IMR-90 (cell line): ENCODE measurements around the gene HDHD3. TPM values are rescaled to one million over a fixed set of nuclear protein-coding genes. Genes with fewer than 3 reads are reported as not detected.

Experiments used
- ATAC-seq: fragments of 200-7000 bp; cut with Tn5 transposase; 2 replicates; pipeline ENCODE4 v1.9.1; 2020; ENCODE audit warnings: low read depth, mild to moderate bottlenecking, moderate library complexity
- BruUV-seq: library from RNA; stranded (reverse); fragments of 400-500 nt; replicated peaks from 2 replicates; lab custom pipeline; 2021; lab: Mats Ljungman, UMichigan
- CTCF ChIA-PET: fragments of 300-600 bp; formaldehyde crosslinking; extraction: SDS; loops from one replicate; lab custom pipeline; 2021; ENCODE audit warnings: antibody characterized with exemption; lab: Yijun Ruan, JAX
- POLR2A ChIA-PET: fragments of 300-600 bp; sonication (Branson Sonifier 250); formaldehyde crosslinking; loops from one replicate; lab custom pipeline; 2022; ENCODE audit warnings: antibody characterized with exemption; ENCODE audit not compliant: unreplicated experiment; lab: Charles Lee
- DNase-seq: peaks from one replicate; pipeline ENCODE4 v3.0.0; 2013
- H2AFZ ChIP-seq: replicated peaks from 2 replicates; pipeline ENCODE3; 2013; ENCODE audit warnings: low read length, mild to moderate bottlenecking; ENCODE audit not compliant: poor library complexity
- H2AK5ac ChIP-seq: 2 replicates; pipeline ENCODE4 v1.6.1; 2013; ENCODE audit warnings: low read depth, low read length, inconsistent platforms
- H2AK9ac ChIP-seq: replicated peaks from 2 replicates; pipeline ENCODE3; 2013; ENCODE audit warnings: mild to moderate bottlenecking, low read depth, low read length, moderate library complexity; ENCODE audit not compliant: poor library complexity
- H2BK120ac ChIP-seq: 2 replicates; pipeline ENCODE4 v1.6.1; 2013; ENCODE audit warnings: low read depth, low read length, inconsistent platforms
- H2BK15ac ChIP-seq: 3 replicates; pipeline ENCODE4 v1.6.1; 2013; ENCODE audit warnings: low read depth, low read length, inconsistent platforms
- H2BK20ac ChIP-seq: 2 replicates; pipeline ENCODE4 v1.6.1; 2013; ENCODE audit warnings: low read depth, mild to moderate bottlenecking, inconsistent platforms, low read length, moderate library complexity
- H2BK5ac ChIP-seq: 2 replicates; pipeline ENCODE4 v1.6.1; 2013; ENCODE audit warnings: mild to moderate bottlenecking, low read depth, low read length, inconsistent platforms; ENCODE audit not compliant: poor library complexity, severe bottlenecking
- H3K14ac ChIP-seq: replicated peaks from 2 replicates; pipeline ENCODE4 v1.6.1; 2013; ENCODE audit warnings: low read depth, low read length, inconsistent platforms
- H3K18ac ChIP-seq: 2 replicates; pipeline ENCODE4 v1.6.1; 2013; ENCODE audit warnings: low read depth, low read length, control low read depth
- H3K23ac ChIP-seq: 2 replicates; pipeline ENCODE4 v1.6.1; 2013; ENCODE audit warnings: low read depth, low read length, inconsistent platforms
- H3K27ac ChIP-seq: 2 replicates; pipeline ENCODE4 v1.5.1; 2013; ENCODE audit warnings: mild to moderate bottlenecking, control low read depth, low read length; ENCODE audit not compliant: insufficient read depth
- H3K27me3 ChIP-seq: 2 replicates; pipeline ENCODE4 v1.6.1; 2013; ENCODE audit warnings: low read length; ENCODE audit not compliant: control insufficient read depth, insufficient read depth
- H3K36me3 ChIP-seq: 2 replicates; pipeline ENCODE4 v1.6.1; 2013; ENCODE audit warnings: low read length, mixed read lengths; ENCODE audit not compliant: control insufficient read depth, insufficient read depth
- H3K4ac ChIP-seq: 2 replicates; pipeline ENCODE4 v1.6.1; 2013; ENCODE audit warnings: low read depth, low read length, inconsistent platforms
- H3K4me1 ChIP-seq: 2 replicates; pipeline ENCODE4 v1.6.1; 2013; ENCODE audit warnings: low read length, mixed read lengths; ENCODE audit not compliant: control insufficient read depth, insufficient read depth
- H3K4me2 ChIP-seq: 2 replicates; pipeline ENCODE4 v1.6.1; 2013; ENCODE audit warnings: low read depth, mild to moderate bottlenecking, control low read depth, low read length, moderate library complexity
- H3K4me3 ChIP-seq: 2 replicates; pipeline ENCODE4 v1.5.1; 2013; ENCODE audit warnings: low read depth, mild to moderate bottlenecking, control low read depth, low read length, moderate library complexity; ENCODE audit not compliant: insufficient read depth
- H3K56ac ChIP-seq: 2 replicates; pipeline ENCODE4 v1.6.1; 2013; ENCODE audit warnings: low read length, inconsistent platforms; ENCODE audit not compliant: insufficient read depth; ENCODE audit errors: extremely low read depth
- H3K79me1 ChIP-seq, 2 experiments: 2 replicates each; pipeline ENCODE4 v1.6.1; 2013; ENCODE audit warnings: low read length in 2 of 2, inconsistent platforms in 1 of 2, low read depth in 1 of 2
- H3K9ac ChIP-seq: 2 replicates; pipeline ENCODE4 v1.6.1; 2013; ENCODE audit warnings: low read depth, low read length, control low read depth
- H3K9me1 ChIP-seq: 2 replicates; pipeline ENCODE4 v1.6.1; 2013; ENCODE audit warnings: low read length, inconsistent platforms; ENCODE audit not compliant: insufficient read depth
- H3K9me3 ChIP-seq: 2 replicates; pipeline ENCODE4 v1.6.1; 2013; ENCODE audit warnings: low read length; ENCODE audit not compliant: control insufficient read depth, insufficient read depth
- H4K20me1 ChIP-seq: 2 replicates; pipeline ENCODE4 v1.6.1; 2013; ENCODE audit warnings: low read length, inconsistent platforms; ENCODE audit not compliant: insufficient read depth
- H4K5ac ChIP-seq: 2 replicates; pipeline ENCODE4 v1.6.1; 2013; ENCODE audit warnings: mild to moderate bottlenecking, low read depth, low read length, control low read depth
- H4K8ac ChIP-seq, 2 experiments: 2 replicates each; pipeline ENCODE4 v1.6.1; 2013; ENCODE audit warnings: low read depth in 2 of 2, low read length in 2 of 2, control low read depth in 1 of 2, inconsistent platforms in 1 of 2
- H4K91ac ChIP-seq: 2 replicates; pipeline ENCODE4 v1.6.1; 2013; ENCODE audit warnings: low read depth, low read length, inconsistent platforms; ENCODE audit not compliant: insufficient read depth
- BHLHE40 ChIP-seq: fragments of 150-350 bp; IDR thresholded peaks from 2 replicates; pipeline ENCODE4 v1.6.1; 2016; ENCODE audit warnings: mild to moderate bottlenecking, low read depth, low read length
- CEBPB ChIP-seq: IDR thresholded peaks from 2 replicates; pipeline ENCODE4 v1.6.1; 2012; ENCODE audit warnings: low read depth, low read length, improper control_type of control experiment
- CHD1 ChIP-seq: IDR thresholded peaks from 2 replicates; pipeline ENCODE4 v1.6.1; 2012; ENCODE audit warnings: low read depth, low read length, improper control_type of control experiment
- CTCF ChIP-seq: conservative IDR thresholded peaks from 2 replicates; pipeline ENCODE4 v1.5.1; 2012; ENCODE audit warnings: mild to moderate bottlenecking, low read depth, low read length, improper control_type of control experiment
- ELK1 ChIP-seq: fragments of 150-350 bp; IDR thresholded peaks from 2 replicates; pipeline ENCODE4 v1.6.1; 2016; ENCODE audit warnings: low read depth, mild to moderate bottlenecking, low read length, moderate library complexity, borderline replicate concordance
- MAFK ChIP-seq: IDR thresholded peaks from 2 replicates; pipeline ENCODE4 v1.6.1; 2012; ENCODE audit warnings: low read depth, low read length, improper control_type of control experiment
- MAZ ChIP-seq: IDR thresholded peaks from 2 replicates; pipeline ENCODE4 v1.6.1; 2012; ENCODE audit warnings: low read depth, mild to moderate bottlenecking, low read length, improper control_type of control experiment, moderate library complexity, borderline replicate concordance
- MXI1 ChIP-seq: IDR thresholded peaks from 2 replicates; pipeline ENCODE4 v1.6.1; 2012; ENCODE audit warnings: low read depth, mild to moderate bottlenecking, low read length, moderate library complexity, borderline replicate concordance
- NFE2L2 ChIP-seq: fragments of 150-350 bp; IDR thresholded peaks from 2 replicates; pipeline ENCODE4 v1.6.1; 2016; ENCODE audit warnings: low read depth, mild to moderate bottlenecking, low read length
- POLR2A ChIP-seq: IDR thresholded peaks from 2 replicates; pipeline ENCODE4 v1.6.1; 2012; ENCODE audit warnings: mild to moderate bottlenecking, low read depth, low read length
- RAD21 ChIP-seq: IDR thresholded peaks from 2 replicates; pipeline ENCODE4 v1.6.1; 2012; ENCODE audit warnings: low read length, improper control_type of control experiment
- RCOR1 ChIP-seq: IDR thresholded peaks from 2 replicates; pipeline ENCODE4 v1.6.1; 2012; ENCODE audit warnings: mild to moderate bottlenecking, low read length, improper control_type of control experiment; ENCODE audit not compliant: insufficient replicate concordance
- RFX5 ChIP-seq: IDR thresholded peaks from 2 replicates; pipeline ENCODE4 v1.8.0; 2012; ENCODE audit warnings: low read depth, mild to moderate bottlenecking, low read length, moderate library complexity
- SMC3 ChIP-seq: fragments of 150-350 bp; IDR thresholded peaks from 2 replicates; pipeline ENCODE4 v1.6.1; 2016; ENCODE audit warnings: low read depth, mild to moderate bottlenecking, antibody characterized with exemption, low read length, moderate library complexity
- USF2 ChIP-seq: fragments of 150-350 bp; IDR thresholded peaks from 2 replicates; pipeline ENCODE4 v1.6.1; 2017; ENCODE audit warnings: mild to moderate bottlenecking, antibody characterized with exemption, low read length, low read depth
- WGBS, 2 experiments: methylation state at CpG; one replicate each; pipeline versions ENCODE4 v1.1.5 to v1.1.7; 2013; ENCODE audit warnings: missing lambda C conversion rate in 2 of 2; ENCODE audit not compliant: insufficient read length in 1 of 2; ENCODE audit errors: extremely low coverage in 2 of 2; 5-methylcytosine and 5-hydroxymethylcytosine counted together
- dilution Hi-C: fragments of 300-500 bp; cut with HindIII; formaldehyde crosslinking; loops from one replicate; pipeline ENCODE4 v1.14.3; 2018; ENCODE audit warnings: low sequenced_read_pairs; ENCODE audit not compliant: unreplicated experiment
- in situ Hi-C: fragments of 300-500 bp; cut with MboI; formaldehyde crosslinking; loops from 3 replicates; pipeline ENCODE4 v1.14.3; 2019; ENCODE audit warnings: low sequenced_read_pairs, inconsistent platforms, mixed read lengths
- intact Hi-C: fragments of 100-400 bp; cut with micrococcal nuclease; formaldehyde crosslinking; loops from 2 replicates; pipeline ENCODE4 v1.10.0; 2022
- polyA plus RNA-seq, 3 experiments: library from polyadenylated mRNA; depleted of rRNA; stranded (reverse); fragments of >200 nt; gene quantifications; 2 replicates each; pipeline ENCODE4 v1.2.3, GENCODE V29; 2012; ENCODE audit warnings: low replicate concordance in 1 of 3
- total RNA-seq: library from RNA; depleted of rRNA; stranded (reverse); fragments of >200 nt; gene quantifications from 2 replicates; pipeline ENCODE4 v1.2.3, GENCODE V29; 2012

The HDHD3 gene
- total and polyA plus RNA-seq, 2 of the 4 experiments (the other 2 are of a cell fraction), result 7.0 to 8.6 TPM

DNA sequence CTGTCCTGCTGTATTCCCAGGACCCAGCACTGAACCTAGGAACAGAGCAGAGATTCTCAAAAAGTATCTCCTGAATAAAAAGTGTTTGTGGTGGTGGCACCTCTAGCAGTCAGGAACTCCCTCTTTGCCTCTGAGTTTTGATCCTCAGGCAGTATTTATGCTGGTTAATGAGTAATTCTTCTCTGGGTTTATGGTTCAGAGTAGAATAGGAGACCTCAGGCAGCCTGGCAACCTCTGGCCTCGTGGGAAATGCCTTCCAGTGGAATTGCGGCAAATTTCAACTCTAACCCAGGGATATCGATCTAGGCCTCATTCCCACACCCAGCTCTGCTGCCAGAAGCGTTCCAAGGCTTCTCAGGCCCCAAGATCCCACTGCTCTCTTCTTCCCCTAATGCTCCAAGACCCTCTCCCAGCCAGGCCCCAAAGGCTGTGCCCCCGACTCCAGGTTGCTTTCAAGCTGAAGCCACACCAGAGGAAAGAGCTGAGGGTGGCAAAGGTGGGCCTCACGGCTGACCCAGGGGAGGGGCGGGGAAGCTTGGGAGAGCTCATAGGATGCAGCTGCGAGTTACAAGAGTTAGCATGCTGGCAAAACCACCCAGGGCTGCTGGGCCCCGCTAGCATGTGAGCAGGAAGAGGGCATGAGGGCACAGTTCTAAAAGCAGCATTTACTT, 10.9 kb upstream of the HDHD3 start:
- ChIA-PET CTCF (no interaction called here), POLR2A (no interaction called here)
- H2AK5ac ChIP-seq, result no peak overlapping the region
- H3K4ac ChIP-seq, result no peak overlapping the region
- H3K4me2 ChIP-seq, result no peak overlapping the region
- no peak for TF ChIP-seq CHD1
- TF ChIP-seq MXI1, result no peak
- TF ChIP-seq MAFK, result no peak
- no peak for TF ChIP-seq CTCF
- no peak for TF ChIP-seq MAZ
- no peak for TF ChIP-seq NFE2L2
- no peak for TF ChIP-seq ELK1
- TF ChIP-seq POLR2A, result no peak
- TF ChIP-seq BHLHE40, result no peak
- TF ChIP-seq SMC3, result no peak
- TF ChIP-seq RAD21, result no peak
- TF ChIP-seq CEBPB, result no peak
- TF ChIP-seq RFX5, result no peak
- TF ChIP-seq USF2, result no peak
- TF ChIP-seq RCOR1, result no peak
- ATAC-seq (no peak), DNase-seq (no peak)
- H3K18ac ChIP-seq, result no peak overlapping the region
- no peak overlapping the region for H3K4me3 ChIP-seq
- H2AFZ ChIP-seq, result no peak overlapping the region
- intact Hi-C loops, result no loop called here
- H4K8ac ChIP-seq, result no peak overlapping the region
- H3K27ac ChIP-seq, result no peak overlapping the region
- H3K36me3 ChIP-seq, result peaks cover 44% of the 10 kb centered on the region
- dilution Hi-C loops, result no loop called here
- H2BK5ac ChIP-seq, result no peak overlapping the region
- no TSS peak for BruUV-seq
- no peak overlapping the region for H3K14ac ChIP-seq
- H3K27me3 ChIP-seq, result no peaks in the 10 kb centered on the region
- no peak overlapping the region for H2BK120ac ChIP-seq
- no peaks in the 10 kb centered on the region for H3K4me1 ChIP-seq
- no peak overlapping the region for H2BK20ac ChIP-seq
- no peaks in the 10 kb centered on the region for H3K9me3 ChIP-seq
- WGBS, 2 experiments, result 86% methylated on average over 8 of the region's 9 CpGs; no CpG with 5 or more reads in 1 of the 2 experiments
- no peak overlapping the region for H3K56ac ChIP-seq
- no peaks in the 10 kb centered on the region for H3K79me1 ChIP-seq
- no peak overlapping the region for H2BK15ac ChIP-seq
- no peak overlapping the region for H4K5ac ChIP-seq
- no peak overlapping the region for H4K91ac ChIP-seq
- no peak overlapping the region for H2AK9ac ChIP-seq
- in situ Hi-C loops, result no loop called here
- H3K9me1 ChIP-seq, result no peaks in the 10 kb centered on the region
- no peak overlapping the region for H3K23ac ChIP-seq
- no peaks in the 10 kb centered on the region for H4K20me1 ChIP-seq
- H3K9ac ChIP-seq, result no peak overlapping the region
